Measurements from ENCODE around the gene FAU. TPM values are rescaled to one million over a fixed set of nuclear protein-coding genes. Genes with fewer than 3 reads are reported as not detected.
A peak's percentile ranks its signal among the peaks of the same experiment; 100 is the strongest.

The FAU gene
- total and polyA plus RNA-seq, 2 of the 13 experiments (the other 11 are each of a cell fraction or from before 2014, with no cell fraction given) = 374 to 869 TPM

DNA sequence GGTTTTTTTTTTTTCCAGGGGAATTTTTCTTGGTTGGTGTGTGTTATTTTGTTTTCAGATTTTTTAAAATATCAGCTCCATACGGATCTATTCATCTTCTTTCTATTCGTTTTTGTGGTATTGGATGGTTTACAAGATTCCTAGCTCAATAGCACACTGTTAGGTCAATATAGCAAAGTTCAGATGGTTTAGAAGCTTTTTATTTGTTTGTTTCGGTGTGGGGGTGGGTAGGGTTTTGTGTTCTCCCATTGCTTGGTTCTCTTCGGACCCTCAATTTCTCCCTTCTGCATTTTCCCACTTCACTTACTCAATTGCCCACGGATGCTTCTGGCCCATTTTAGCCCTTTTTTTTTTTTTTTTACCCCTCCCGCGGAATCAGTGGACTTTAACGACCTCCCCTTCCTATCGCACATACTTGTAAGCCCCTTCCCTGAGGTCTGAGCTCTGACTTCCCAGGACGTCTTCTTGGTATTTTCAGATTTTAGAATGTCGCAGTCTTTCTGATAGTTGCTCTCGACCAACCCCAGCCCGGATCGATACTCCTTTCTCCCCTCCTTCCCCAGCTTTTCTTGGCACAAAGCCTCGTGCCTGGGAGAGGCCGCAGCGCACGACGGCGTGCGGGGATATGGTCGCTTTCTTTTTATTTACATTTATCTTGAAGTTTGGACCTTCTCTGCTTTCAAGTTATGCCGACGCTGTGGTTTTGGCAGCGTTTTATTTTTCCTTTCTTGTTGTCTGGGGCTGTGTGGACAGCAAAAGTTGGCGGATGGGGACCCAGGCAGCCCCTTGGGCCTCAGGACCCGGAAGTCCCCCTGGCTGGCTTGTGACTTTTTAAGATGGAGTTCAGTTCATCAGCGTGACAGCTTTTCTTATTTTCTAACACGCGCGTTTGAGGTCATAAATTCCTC, 43.7 kb upstream of the FAU start (continued):
- no peak for TF ChIP-seq ZFYVE20 (CRISPR knock-in tag; IDR thresholded peaks at IDR 0.05; ENCODE audit: borderline replicate concordance, low read depth)
- TF ChIP-seq CENPX (CRISPR knock-in tag; IDR thresholded peaks at IDR 0.05) = no peak
- TF ChIP-seq ZSCAN21 (CRISPR knock-in tag; IDR thresholded peaks at IDR 0.05; ENCODE audit: borderline replicate concordance) = no peak
- no peak for TF ChIP-seq FIP1L1 (IDR thresholded peaks at IDR 0.05; ENCODE audit: borderline replicate concordance, insufficient read depth, low read depth, low read length)
- no peak for TF ChIP-seq CEBPG (CRISPR knock-in tag; IDR thresholded peaks at IDR 0.05)
- 0 out of 2 replicates have a peak, but pooled peaks have one; percentile 90 for TF ChIP-seq DNMT3B (CRISPR knock-in tag; conservative IDR thresholded peaks at IDR 0.05)
- TF ChIP-seq, protein P1, sequence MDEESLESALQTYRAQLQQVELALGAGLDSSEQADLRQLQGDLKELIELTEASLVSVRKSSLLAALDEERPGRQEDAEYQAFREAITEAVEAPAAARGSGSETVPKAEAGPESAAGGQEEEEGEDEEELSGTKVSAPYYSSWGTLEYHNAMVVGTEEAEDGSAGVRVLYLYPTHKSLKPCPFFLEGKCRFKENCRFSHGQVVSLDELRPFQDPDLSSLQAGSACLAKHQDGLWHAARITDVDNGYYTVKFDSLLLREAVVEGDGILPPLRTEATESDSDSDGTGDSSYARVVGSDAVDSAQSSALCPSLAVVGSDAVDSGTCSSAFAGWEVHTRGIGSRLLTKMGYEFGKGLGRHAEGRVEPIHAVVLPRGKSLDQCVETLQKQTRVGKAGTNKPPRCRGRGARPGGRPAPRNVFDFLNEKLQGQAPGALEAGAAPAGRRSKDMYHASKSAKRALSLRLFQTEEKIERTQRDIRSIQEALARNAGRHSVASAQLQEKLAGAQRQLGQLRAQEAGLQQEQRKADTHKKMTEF (CRISPR knock-in tag; IDR thresholded peaks at IDR 0.05) = peak; percentile 84
- TF ChIP-seq ZNF318 (CRISPR knock-in tag; IDR thresholded peaks at IDR 0.05) = no peak
- no peak for TF ChIP-seq NBN (conservative IDR thresholded peaks at IDR 0.05)
- peak; percentile 40; the same call in 1 of the 2 replicates for TF ChIP-seq GMEB1 (CRISPR knock-in tag; IDR thresholded peaks at IDR 0.05; ENCODE audit: borderline replicate concordance)
- no peak for TF ChIP-seq ZFP36 (IDR thresholded peaks at IDR 0.05; ENCODE audit: borderline replicate concordance, low read depth, low read length, partially characterized antibody)
- TF ChIP-seq, protein P2, sequence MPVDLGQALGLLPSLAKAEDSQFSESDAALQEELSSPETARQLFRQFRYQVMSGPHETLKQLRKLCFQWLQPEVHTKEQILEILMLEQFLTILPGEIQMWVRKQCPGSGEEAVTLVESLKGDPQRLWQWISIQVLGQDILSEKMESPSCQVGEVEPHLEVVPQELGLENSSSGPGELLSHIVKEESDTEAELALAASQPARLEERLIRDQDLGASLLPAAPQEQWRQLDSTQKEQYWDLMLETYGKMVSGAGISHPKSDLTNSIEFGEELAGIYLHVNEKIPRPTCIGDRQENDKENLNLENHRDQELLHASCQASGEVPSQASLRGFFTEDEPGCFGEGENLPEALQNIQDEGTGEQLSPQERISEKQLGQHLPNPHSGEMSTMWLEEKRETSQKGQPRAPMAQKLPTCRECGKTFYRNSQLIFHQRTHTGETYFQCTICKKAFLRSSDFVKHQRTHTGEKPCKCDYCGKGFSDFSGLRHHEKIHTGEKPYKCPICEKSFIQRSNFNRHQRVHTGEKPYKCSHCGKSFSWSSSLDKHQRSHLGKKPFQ (CRISPR knock-in tag; IDR thresholded peaks at IDR 0.05; ENCODE audit: insufficient replicate concordance) = no peak
- TF ChIP-seq ZNF839 (CRISPR knock-in tag; IDR thresholded peaks at IDR 0.05; ENCODE audit: borderline replicate concordance) = no peak

Data from HepG2 (cell line).